Urinary bladder (tissue), 4 donors: ENCODE data around the gene PRRX2. TPM values are rescaled to one million over a fixed set of nuclear protein-coding genes. Genes with fewer than 3 reads are reported as not detected.
A peak's percentile ranks its signal among the peaks of the same experiment; 100 is the strongest.

Experiments used
- DNase-seq: peaks from one replicate; pipeline ENCODE4 v3.0.0-alpha.2; 2015; ENCODE audit errors: extremely low spot score
- H3K27ac ChIP-seq: one replicate; pipeline ENCODE4 v1.5.1; 2013; ENCODE audit warnings: low read depth, mild to moderate bottlenecking, moderate library complexity
- H3K36me3 ChIP-seq: one replicate; pipeline ENCODE4 v1.6.1; 2013; ENCODE audit warnings: mild to moderate bottlenecking, moderate library complexity; ENCODE audit not compliant: insufficient read depth
- H3K4me1 ChIP-seq: one replicate; pipeline ENCODE4 v1.6.1; 2013; ENCODE audit warnings: mild to moderate bottlenecking, moderate library complexity; ENCODE audit not compliant: insufficient read depth
- H3K4me3 ChIP-seq: one replicate; pipeline ENCODE4 v1.5.1; 2013; ENCODE audit warnings: low read depth, low read length
- WGBS: extraction: QIAGEN DNeasy Blood & Tissue Kit; methylation state at CpG from one replicate; pipeline ENCODE4 v1.1.7; 2013; 5-methylcytosine and 5-hydroxymethylcytosine counted together
- polyA plus RNA-seq: library from polyadenylated mRNA; stranded (reverse); fragments of 200-250 nt; gene quantifications from one replicate; pipeline ENCODE4 v1.2.3, GENCODE V29; 2013
- total RNA-seq: library from RNA; depleted of rRNA; stranded (reverse); fragments of >200 nt; gene quantifications from one replicate; pipeline ENCODE4 v1.2.3, GENCODE V29; 2014
- donor health status: healthy with polysubstance abuse.
- donor health status: healthy.

The PRRX2 gene
- total and polyA plus RNA-seq, 2 donors, result 8.6 to 15.8 TPM

DNA sequence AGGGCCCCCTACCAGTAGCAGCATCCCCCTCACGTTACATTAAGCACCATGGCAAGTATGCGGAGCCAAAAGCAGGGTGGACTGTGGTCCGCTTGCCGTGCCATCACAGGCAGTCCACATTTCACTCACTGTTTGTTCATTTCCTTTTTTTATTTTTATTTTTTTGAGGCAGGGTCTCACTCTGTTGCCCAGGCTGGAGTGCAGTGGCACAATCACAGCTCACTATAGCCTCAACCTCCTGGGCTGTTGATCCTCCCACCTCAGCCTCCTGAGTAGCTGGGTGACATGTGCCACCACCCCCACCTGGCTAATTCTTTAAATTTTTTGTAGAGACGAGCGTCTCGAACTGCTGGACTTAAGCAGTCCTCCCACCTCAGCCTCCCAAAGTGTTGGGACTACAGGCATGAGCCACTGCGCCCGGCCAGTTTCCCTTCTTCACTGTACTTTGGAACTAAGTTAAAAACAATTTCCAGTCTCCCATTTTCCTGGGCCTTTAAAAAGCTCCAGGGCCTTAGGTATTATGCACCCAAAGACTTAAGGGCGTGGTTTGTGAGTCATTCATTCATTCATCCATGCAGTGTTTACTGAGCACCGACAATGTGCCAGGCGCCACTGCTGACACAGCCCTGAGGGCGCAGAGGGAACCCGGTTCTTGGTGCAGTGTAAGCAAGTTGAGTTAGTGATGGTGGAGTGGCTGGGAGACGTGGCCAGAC lies 19.9 kb downstream of the PRRX2 start:
- 80% methylated on average over 15 of the region's 15 CpGs for WGBS

DNA sequence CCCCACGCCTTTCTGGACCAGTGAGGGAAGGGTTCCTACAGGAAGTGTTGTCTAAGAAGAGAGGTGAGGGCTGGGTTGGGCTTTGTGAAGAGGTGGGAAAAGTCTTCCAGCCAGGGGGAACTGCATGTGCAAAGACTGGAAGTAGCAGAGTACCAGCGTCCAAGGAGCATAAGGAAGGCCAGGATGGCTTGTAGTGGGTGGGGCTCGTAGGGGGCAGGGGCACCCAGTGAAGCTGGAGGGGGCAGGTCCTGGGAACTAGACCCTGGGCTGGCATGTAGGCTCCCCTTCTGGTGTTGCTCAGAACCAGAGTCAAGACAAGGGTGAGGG lies 20.4 kb downstream of the PRRX2 start:
- Histone ChIP-seq H3K36me3 (no peaks in the 10 kb centered on the region), H3K4me1 (no peaks in the 10 kb centered on the region), H3K27ac (no peak overlapping the region), H3K4me3 (no peak overlapping the region)
- WGBS, result 76% methylated on average over 3 of the region's 3 CpGs
- DNase-seq, result no peak

More for the DNA sequence above, 19.9 kb downstream of the PRRX2 start:
- Histone ChIP-seq H3K4me3 (no peak overlapping the region), H3K4me1 (no peaks in the 10 kb centered on the region), H3K27ac (no peak overlapping the region), H3K36me3 (no peaks in the 10 kb centered on the region)
- no peak for DNase-seq

DNA sequence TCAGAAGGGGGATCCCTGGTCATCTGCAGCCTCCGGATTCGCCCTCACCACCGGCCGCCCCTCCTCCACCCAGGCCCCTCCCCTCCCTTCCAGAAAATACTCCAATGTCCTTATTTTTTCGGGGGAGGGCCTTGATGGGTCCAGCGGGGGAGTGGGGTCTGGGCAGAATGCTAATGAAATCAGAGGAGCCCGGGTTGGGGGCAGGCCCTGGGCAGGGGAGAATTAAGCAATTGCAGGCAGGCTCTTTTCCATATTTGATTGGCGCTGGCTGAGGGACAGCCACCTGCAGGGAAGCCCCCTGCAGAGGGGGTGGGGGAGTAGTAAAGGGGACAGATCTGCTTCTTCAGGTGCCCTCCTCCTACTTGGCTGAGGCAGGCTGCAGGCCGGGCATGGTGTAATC lies 21.3 kb downstream of the PRRX2 start:
- Histone ChIP-seq H3K36me3 (no peaks in the 10 kb centered on the region), H3K4me3 (no peak overlapping the region), H3K4me1 (no peaks in the 10 kb centered on the region), H3K27ac (no peak overlapping the region)
- WGBS, result 70% methylated on average over 9 of the region's 9 CpGs
- DNase-seq, result no peak

DNA sequence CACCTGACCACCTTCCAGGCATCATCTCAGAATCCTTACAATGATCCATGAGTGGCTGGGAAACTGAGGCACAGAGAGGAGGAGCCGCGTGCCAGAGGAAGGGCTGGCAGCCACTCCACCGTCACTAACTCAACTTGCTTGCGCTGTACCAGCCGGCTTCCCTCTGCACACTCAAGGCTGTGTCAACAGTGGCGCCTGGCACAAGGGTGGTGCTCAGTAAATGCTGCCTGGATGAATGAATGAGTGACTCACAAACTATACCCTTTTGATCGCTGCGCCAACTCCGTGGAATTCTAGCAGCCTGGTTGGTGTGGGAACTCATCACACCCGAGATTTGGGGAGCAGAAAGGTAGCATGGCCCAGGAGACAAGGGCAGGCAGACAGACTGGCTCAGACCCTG lies 21.9 kb downstream of the PRRX2 start:
- Histone ChIP-seq H3K27ac (no peak overlapping the region), H3K36me3 (no peaks in the 10 kb centered on the region), H3K4me3 (no peak overlapping the region), H3K4me1 (no peaks in the 10 kb centered on the region)
- DNase-seq, result no peak
- 86% methylated on average over 10 of the region's 10 CpGs for WGBS

DNA sequence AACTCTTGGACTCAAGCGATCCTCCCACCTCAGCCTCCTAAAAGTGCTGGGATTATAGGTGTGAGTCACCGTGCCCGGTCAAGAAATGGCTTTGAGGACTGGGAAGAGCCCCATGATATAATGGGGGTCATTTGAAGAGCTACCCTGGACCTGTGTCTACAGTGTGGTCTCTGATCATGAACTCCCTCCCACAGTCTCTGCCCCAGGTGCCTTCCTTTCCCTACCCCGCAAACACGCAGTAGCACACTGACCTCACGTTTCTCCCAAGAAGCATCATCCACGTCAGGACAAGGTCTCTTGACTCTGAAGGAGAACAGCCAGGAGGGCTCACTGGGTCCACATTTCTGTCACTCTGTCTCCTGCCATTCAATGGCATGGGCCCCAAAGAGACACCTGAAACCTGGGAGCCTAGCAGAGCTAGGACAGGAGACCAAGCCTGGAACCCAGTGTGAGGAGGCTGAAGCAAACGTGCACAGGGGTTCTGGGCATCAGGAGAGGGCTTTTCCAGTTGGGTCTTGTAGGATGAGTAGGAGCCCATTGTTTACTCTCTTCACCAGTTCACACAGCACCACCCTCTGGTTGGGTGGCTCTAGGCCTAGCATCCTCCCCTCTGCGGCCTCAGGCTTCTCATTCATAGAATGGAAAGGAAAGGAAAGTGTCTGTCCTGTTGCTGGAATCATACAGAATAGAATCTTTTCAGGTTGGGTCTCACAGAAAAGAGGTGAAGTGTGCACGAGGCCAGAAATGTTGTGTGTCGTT lies 23.0 kb downstream of the PRRX2 start:
- H3K36me3 ChIP-seq, result no peaks in the 10 kb centered on the region
- H3K4me1 ChIP-seq, result no peaks in the 10 kb centered on the region
- H3K4me3 ChIP-seq, result no peak overlapping the region
- no peak for DNase-seq
- no peak overlapping the region for H3K27ac ChIP-seq
- WGBS, result 91% methylated on average over 11 of the region's 11 CpGs

DNA sequence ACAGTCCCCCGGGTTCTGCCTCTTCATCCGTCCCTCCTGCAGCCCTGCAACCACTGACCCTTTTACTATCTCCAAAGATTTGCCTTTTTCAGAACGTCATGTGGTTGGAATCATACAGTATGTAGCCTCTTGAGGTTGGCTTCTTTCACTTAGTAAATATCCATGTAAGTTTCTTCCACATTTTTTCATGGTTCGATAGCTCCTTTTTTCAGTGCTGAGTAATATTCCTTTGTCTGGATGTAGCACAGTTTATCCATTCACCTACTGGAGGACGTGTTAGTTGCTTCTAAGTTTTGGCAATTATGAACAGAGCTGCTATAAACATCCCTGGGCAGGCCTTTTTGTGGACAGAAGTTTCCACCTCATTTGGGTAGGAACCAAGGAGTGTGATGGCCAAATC lies 27.1 kb downstream of the PRRX2 start:
- Histone ChIP-seq H3K4me3 (no peak overlapping the region), H3K4me1 (no peaks in the 10 kb centered on the region), H3K27ac (no peak overlapping the region), H3K36me3 (no peaks in the 10 kb centered on the region)
- WGBS, result 81% methylated on average over 5 of the region's 5 CpGs
- no peak for DNase-seq

DNA sequence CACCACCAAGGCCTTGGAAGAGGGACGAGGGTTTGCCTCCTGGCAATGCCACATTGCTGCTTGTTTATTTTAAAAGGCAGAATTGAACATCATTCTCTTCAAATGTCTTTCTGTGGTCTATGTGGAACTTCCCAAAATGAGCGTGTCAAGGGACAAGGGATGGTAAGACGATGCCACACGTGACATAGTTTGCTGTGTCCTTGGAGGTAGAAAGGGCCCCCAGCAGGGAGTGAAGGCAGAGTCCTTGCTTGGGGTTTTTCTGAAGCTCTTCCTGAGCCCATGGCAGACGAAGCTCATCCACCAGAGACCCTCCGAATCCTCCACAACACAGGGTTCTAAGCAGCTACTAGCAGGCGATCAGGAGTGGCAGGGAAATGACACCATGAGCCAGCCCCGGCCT lies 28.3 kb downstream of the PRRX2 start:
- H3K27ac ChIP-seq, result peak overlapping the region; percentile 15
- no peak overlapping the region for H3K4me3 ChIP-seq
- no peaks in the 10 kb centered on the region for H3K36me3 ChIP-seq
- H3K4me1 ChIP-seq, result no peaks in the 10 kb centered on the region
- DNase-seq, result no peak
- WGBS, result 88% methylated on average over 8 of the region's 8 CpGs

DNA sequence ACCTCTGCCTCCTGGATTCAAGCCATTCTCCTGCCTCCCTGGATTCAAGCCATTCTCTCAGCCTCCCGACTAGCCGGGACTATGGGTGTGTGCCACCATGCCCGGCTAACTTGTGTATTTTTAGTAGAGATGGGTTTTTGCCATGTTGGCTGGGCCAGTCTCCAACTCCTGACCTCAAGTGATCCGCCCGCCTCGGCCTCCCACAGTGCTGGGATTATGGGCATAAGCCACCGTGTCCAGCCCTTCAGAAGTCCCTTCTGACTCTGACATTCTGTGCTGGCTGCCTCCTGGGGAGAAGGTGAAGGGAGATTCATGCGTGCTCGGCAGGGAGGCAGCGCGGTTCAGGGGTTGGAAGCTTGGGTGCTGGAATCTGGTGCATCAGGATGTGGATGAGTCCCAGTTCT lies 28.8 kb downstream of the PRRX2 start:
- Histone ChIP-seq H3K4me1 (no peaks in the 10 kb centered on the region), H3K4me3 (no peak overlapping the region), H3K27ac (peak overlapping the region; percentile 15), H3K36me3 (no peaks in the 10 kb centered on the region)
- 52% methylated on average over 11 of the region's 11 CpGs for WGBS
- DNase-seq, result no peak

DNA sequence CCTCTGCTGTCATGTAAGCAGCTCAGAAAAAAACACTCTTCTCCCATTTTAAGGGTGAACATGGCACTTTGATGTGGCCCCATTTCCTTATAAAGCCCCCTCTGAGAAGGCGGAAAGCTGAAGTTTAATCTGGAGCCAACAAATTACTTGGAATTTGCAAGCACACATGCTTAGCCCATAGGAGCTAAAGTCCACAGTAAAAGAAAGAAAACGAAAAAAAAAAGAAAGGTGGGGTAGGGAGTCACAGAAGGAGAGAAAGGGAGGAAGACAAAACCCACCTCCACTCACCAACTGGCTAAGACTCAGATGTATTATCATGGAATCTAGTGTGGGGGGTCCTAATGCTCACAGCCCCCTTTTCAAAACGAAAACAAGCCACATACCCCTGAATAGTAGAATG lies 30.4 kb downstream of the PRRX2 start:
- no peak overlapping the region for H3K4me3 ChIP-seq
- 68% methylated on average over 3 of the region's 3 CpGs for WGBS
- no peak for DNase-seq
- H3K27ac ChIP-seq, result no peak overlapping the region
- H3K36me3 ChIP-seq, result no peaks in the 10 kb centered on the region
- H3K4me1 ChIP-seq, result no peaks in the 10 kb centered on the region

DNA sequence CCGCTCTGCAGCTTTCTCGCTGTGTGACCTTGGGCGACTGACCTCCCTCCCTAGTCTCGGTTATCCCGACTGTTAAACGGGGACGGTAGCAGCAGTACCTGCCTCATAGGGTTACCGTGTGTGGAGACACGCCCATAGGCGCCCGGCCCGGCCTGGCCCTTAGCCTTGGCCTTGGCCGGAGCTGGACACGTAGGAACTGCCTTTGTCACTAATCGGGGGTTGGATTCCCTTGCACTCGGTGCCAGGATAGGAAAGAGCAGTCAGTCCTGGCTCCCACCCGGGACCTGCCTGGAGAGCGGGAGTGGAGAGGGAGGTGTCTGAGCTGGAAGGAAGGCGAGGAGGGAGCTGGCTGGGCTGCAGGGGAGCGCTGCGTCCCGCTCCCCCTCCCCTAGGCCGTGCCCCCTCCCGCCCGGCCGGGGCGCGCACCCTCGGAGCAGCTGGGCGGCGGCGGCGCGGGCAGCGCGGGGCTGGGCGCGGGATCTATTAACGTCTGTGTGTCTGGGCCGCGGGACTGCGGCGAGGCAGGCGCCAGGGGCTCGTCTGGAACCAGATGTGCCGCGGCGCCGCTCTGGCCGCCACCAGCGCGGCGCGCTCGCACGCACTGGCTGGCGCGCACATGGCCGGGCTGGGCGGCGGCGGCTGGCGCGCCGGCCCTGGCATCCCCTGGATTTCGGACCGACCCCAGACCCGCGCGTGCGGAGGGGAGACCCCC lies 31.7 kb downstream of the PRRX2 start:
- peak overlapping the region; percentile 86 for H3K27ac ChIP-seq
- WGBS, result 4% methylated on average over 71 of the region's 71 CpGs
- no peaks in the 10 kb centered on the region for H3K36me3 ChIP-seq
- no peak for DNase-seq
- H3K4me3 ChIP-seq, result peak overlapping the region; percentile 24
- no peaks in the 10 kb centered on the region for H3K4me1 ChIP-seq

DNA sequence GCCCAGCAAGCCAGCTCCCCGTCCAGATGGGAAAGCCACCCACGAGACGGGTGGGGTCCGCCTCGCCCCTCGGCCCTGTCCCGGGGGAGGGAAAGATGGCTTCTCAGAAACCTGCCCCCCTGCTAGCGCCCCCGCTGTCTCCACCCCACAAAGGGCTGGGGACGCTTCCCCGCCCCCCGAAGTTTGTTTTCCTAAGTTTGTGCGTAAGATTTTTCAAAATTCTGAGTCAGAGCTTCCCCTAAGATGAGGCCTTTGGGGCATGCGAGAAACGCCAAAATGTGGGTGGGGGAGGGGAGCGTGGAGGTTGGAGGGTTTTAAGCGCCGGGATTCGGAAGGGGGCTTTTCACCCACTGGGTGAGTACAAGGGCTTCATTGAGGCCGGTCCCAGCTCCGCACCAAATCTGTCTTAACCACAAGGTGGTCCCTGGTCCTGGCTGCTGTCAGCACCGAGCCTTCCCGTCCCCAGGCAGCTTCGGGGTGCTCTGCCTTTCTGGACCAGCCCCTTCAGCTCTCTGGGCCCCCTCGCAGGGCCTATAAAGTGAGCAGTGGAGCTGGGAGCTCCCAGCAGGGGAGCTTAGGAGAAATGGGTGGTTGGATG lies 32.3 kb downstream of the PRRX2 start:
- no peaks in the 10 kb centered on the region for H3K4me1 ChIP-seq
- no peak for DNase-seq
- peak overlapping the region; percentile 24 for H3K4me3 ChIP-seq
- WGBS, result 4% methylated on average over 25 of the region's 25 CpGs
- H3K36me3 ChIP-seq, result no peaks in the 10 kb centered on the region
- H3K27ac ChIP-seq, result peak overlapping the region; percentile 86

DNA sequence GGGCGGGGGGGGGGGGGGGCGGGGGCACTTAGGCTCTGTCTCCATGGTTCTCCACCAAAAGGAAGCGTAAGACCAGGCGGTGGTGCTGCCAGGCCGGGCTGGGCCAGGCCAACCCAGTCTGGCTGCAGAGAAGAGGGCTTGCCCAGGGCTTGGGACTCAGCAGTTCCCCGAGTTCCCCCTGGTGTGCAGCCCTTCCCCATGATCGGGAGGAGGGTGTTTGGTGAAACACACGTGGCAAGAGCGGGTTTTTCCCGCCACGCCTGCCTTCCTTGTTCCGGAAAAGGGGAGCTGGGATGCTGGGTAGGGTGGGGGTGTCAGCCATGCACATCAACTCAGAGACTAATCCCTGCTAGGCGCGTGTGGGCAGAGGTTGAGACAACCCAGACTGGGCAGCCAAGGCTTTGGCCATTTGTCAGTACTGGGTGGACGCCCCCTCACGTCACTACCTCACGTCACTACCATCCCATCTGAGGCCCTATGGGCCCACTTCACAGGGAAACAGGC lies 32.9 kb downstream of the PRRX2 start:
- H3K27ac ChIP-seq, result peak overlapping the region; percentile 72
- DNase-seq, result no peak
- H3K4me3 ChIP-seq, result peak overlapping the region; percentile 24
- no peaks in the 10 kb centered on the region for H3K36me3 ChIP-seq
- WGBS, result 40% methylated on average over 17 of the region's 17 CpGs
- H3K4me1 ChIP-seq, result no peaks in the 10 kb centered on the region

DNA sequence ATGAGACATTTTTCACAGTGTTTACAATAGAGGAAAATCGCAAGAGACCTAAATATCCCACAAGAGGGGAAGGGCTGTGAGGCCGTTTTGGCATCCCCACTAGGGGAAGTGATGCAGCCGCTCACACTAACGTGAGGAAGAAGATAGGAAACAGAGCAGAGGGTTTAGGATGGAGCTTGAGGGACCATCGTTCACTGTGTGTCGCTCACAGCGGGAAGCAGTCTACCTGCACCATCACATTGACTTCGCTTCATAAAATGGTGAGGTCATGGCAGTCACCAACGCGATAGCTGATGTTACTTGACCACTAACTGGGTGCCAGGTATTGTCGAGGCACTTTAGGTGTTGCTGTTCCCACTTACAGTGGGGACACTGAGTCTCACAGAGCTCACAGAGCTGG lies 35.6 kb downstream of the PRRX2 start:
- DNase-seq, result no peak
- 68% methylated on average over 11 of the region's 11 CpGs for WGBS
- Histone ChIP-seq H3K27ac (no peak overlapping the region), H3K36me3 (no peaks in the 10 kb centered on the region), H3K4me3 (no peak overlapping the region), H3K4me1 (no peaks in the 10 kb centered on the region)
